Panc1 (cell line): ENCODE results near the gene NHP2. TPM values are rescaled to one million over a fixed set of nuclear protein-coding genes. Genes with fewer than 3 reads are reported as not detected.
A peak's percentile ranks its signal among the peaks of the same experiment; 100 is the strongest.

Experiments used
- ATAC-seq: fragments of 200-7000 bp; cut with Tn5 transposase; 2 replicates; pipeline ENCODE4 v1.9.1; 2020; ENCODE audit warnings: mild to moderate bottlenecking, moderate library complexity
- BruUV-seq: library from RNA; stranded (reverse); fragments of 400-500 nt; replicated peaks from 2 replicates; lab custom pipeline; 2021; lab: Mats Ljungman, UMichigan
- CTCF ChIA-PET: fragments of 300-600 bp; sonication (Branson Sonifier 250); formaldehyde crosslinking; loops from one replicate; lab custom pipeline; 2022; ENCODE audit warnings: antibody characterized with exemption; lab: Charles Lee
- POLR2A ChIA-PET: fragments of 300-600 bp; sonication (Branson Sonifier 250); formaldehyde crosslinking; loops from one replicate; lab custom pipeline; 2022; ENCODE audit warnings: antibody characterized with exemption; lab: Charles Lee
- DNase-seq: peaks from one replicate; pipeline ENCODE4 v3.0.0-alpha.2; 2010; ENCODE audit warnings: low read depth, low spot score
- H3K27ac ChIP-seq: 2 replicates; pipeline ENCODE4 v1.5.1; 2011; ENCODE audit warnings: mild to moderate bottlenecking, low read length, inconsistent platforms
- H3K27me3 ChIP-seq: fragments of 200-500 bp; sonication (Bioruptor generic); 2 replicates; pipeline ENCODE4 v1.6.0; 2014; ENCODE audit warnings: low read length, inconsistent platforms; ENCODE audit not compliant: control insufficient read depth, insufficient read depth
- H3K36me3 ChIP-seq: fragments of 200-500 bp; sonication (Bioruptor generic); 2 replicates; pipeline ENCODE4 v1.5.1; 2014; ENCODE audit warnings: inconsistent platforms, mild to moderate bottlenecking, low read length, moderate library complexity; ENCODE audit not compliant: control insufficient read depth, insufficient read depth
- H3K4me1 ChIP-seq: 2 replicates; pipeline ENCODE4 v1.5.1; 2011; ENCODE audit warnings: inconsistent platforms, mild to moderate bottlenecking, low read length, moderate library complexity; ENCODE audit not compliant: control insufficient read depth, insufficient read depth
- H3K4me3 ChIP-seq, 2 experiments: 2 replicates each; pipeline ENCODE4 v1.5.1; 2011 to 2012; ENCODE audit warnings: low read depth in 2 of 2, low read length in 2 of 2, mild to moderate bottlenecking in 2 of 2, inconsistent platforms in 1 of 2, moderate library complexity in 1 of 2
- H3K9me3 ChIP-seq: fragments of 200-500 bp; sonication (Bioruptor generic); 2 replicates; pipeline ENCODE4 v1.5.1; 2014; ENCODE audit warnings: low read depth, mild to moderate bottlenecking, inconsistent platforms, low read length, moderate library complexity; ENCODE audit not compliant: control insufficient read depth, insufficient read depth
- CTCF ChIP-seq: fragments of 450-650 bp; IDR thresholded peaks from 2 replicates; pipeline ENCODE4 v1.5.1; 2017; ENCODE audit warnings: mild to moderate bottlenecking
- POLR2AphosphoS5 ChIP-seq: IDR thresholded peaks from 2 replicates; pipeline ENCODE4 v1.6.1; 2012; ENCODE audit warnings: mild to moderate bottlenecking, low read depth, low read length, moderate library complexity
- REST ChIP-seq, 2 experiments: IDR thresholded peaks; 2 replicates each; pipeline ENCODE4 v1.6.1; 2011 to 2012; ENCODE audit warnings: low read depth in 2 of 2, control low read depth in 1 of 2, low read length in 1 of 2, mild to moderate bottlenecking in 1 of 2, moderate library complexity in 1 of 2; ENCODE audit not compliant: insufficient read depth in 1 of 2
- SIN3A ChIP-seq: IDR thresholded peaks from 2 replicates; pipeline ENCODE4 v1.6.1; 2012; ENCODE audit warnings: low read depth, mild to moderate bottlenecking, low read length, moderate library complexity, borderline replicate concordance; ENCODE audit not compliant: insufficient read depth
- TCF7L2 ChIP-seq: IDR thresholded peaks from 2 replicates; pipeline ENCODE4 v1.6.1; 2011; ENCODE audit warnings: mild to moderate bottlenecking, low read depth, low read length, inconsistent platforms
- in situ Hi-C: cut with HindIII; loops from 2 replicates; pipeline ENCODE4 v1.10.0; 2016; ENCODE audit warnings: low sequenced_read_pairs, low pct_unique_long_range_greater_than_20kb
- intact Hi-C: fragments of 100-400 bp; cut with micrococcal nuclease; formaldehyde crosslinking; loops from one replicate; pipeline ENCODE4 v1.10.0; 2022; ENCODE audit not compliant: unreplicated experiment
- total RNA-seq: library from RNA; stranded (reverse); gene quantifications from one replicate; pipeline ENCODE4 v1.2.1, GENCODE V29; 2021; ENCODE audit not compliant: unreplicated experiment

Gene NHP2
- total RNA-seq, 1 experiment from 2014 or later: 239 TPM

GRCh38 chr5:178141550-178141949 is 12.1 kb downstream of the NHP2 start:
- no peaks in the 10 kb centered on the region for H3K36me3 ChIP-seq
- no peaks in the 10 kb centered on the region for H3K9me3 ChIP-seq
- no peak for ATAC-seq
- intact Hi-C loops: no loop called here
- in situ Hi-C loops: no loop called here
- ChIA-PET POLR2A (no interaction called here), CTCF (no interaction called here)
- H3K4me1 ChIP-seq: no peaks in the 10 kb centered on the region
- no peak for DNase-seq
- TF ChIP-seq TCF7L2 (no peak), CTCF (no peak), REST (IDR thresholded peaks at IDR 0.05; ENCODE audit: insufficient read depth in 1 of 2, low read depth in 2 of 2, low read length in 1 of 2) (no peak), POLR2AphosphoS5 (no peak), SIN3A (no peak)
- BruUV-seq: TSS peak; percentile 41
- H3K4me3 ChIP-seq: no peak overlapping the region
- H3K27me3 ChIP-seq: no peaks in the 10 kb centered on the region
- H3K27ac ChIP-seq: no peak overlapping the region

GRCh38 chr5:178137991-178138390 is 15.7 kb downstream of the NHP2 start:
- no TSS peak for BruUV-seq
- Histone ChIP-seq H3K9me3 (no peaks in the 10 kb centered on the region), H3K27ac (no peak overlapping the region), H3K4me3 (no peak overlapping the region), H3K36me3 (no peaks in the 10 kb centered on the region), H3K27me3 (no peaks in the 10 kb centered on the region), H3K4me1 (no peaks in the 10 kb centered on the region)
- ATAC-seq: no peak
- in situ Hi-C loops: no loop called here
- intact Hi-C loops: no loop called here
- CTCF ChIA-PET: no interaction called here
- no peak for DNase-seq
- TF ChIP-seq REST (IDR thresholded peaks at IDR 0.05; ENCODE audit: insufficient read depth in 1 of 2, low read depth in 2 of 2, low read length in 1 of 2): no peak
- TF ChIP-seq TCF7L2: no peak
- no peak for TF ChIP-seq POLR2AphosphoS5
- TF ChIP-seq CTCF: no peak
- no peak for TF ChIP-seq SIN3A
- POLR2A ChIA-PET: interaction anchor here (0.6 kb wide), 1 partner anchor 54 kb away, joined by 3 read pairs; no protein-coding TSS in a partner anchor
